NT2/D1 (cell line): Measurements from ENCODE around the gene VPS16.

Experiments used
- YY1 ChIP-seq: IDR thresholded peaks from 2 replicates; pipeline ENCODE4 v1.6.1; 2011; ENCODE audit not compliant: insufficient read length, insufficient read depth
- ZNF274 ChIP-seq: IDR thresholded peaks from 2 replicates; pipeline ENCODE4 v1.6.1; 2011; ENCODE audit warnings: mild to moderate bottlenecking, low read depth, low read length

DNA sequence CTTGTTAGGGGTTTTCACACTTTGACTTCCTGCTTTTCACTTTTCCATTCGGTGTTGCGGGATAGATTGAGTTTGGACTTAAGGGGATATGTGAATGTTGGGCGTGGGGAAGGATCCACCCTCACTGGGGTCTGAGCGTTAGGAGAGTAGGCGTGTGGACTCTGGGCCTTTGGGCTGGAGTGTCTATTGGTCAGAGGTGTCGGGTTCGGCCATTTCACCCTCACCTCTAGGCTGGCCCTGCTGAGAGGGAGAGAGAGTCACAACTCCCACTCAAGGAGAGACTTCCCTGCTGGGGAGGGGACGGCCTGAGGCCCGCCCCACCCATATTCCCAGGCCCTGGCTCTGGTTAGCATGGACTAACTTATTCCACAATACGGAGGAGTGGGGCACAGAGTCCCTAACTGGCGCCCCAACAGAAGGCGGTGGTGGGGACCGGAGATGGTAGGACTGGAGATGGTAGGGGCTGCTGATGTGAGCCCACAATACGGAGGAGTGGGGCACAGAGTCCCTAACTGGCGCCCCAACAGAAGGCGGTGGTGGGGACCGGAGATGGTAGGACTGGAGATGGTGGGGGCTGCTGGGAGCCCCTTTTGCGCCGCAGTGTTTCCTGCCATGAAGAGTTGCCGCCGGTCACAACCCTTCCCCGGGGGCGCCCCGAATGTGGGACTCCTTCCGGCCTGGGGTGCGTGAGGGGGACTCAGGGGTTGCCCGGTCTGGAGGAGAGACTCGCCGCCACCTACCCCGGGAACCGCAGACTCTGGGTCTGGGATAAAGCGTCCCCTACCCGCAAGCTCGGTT lies 31.3 kb downstream of the VPS16 start:
- no peak for TF ChIP-seq YY1
- no peak for TF ChIP-seq ZNF274
